GM19328 (cell line): Measurements from ENCODE around the gene SLC36A3.
"Not testable (repeated sequence)": the region's sequence is repeated elsewhere in the genome, so short reads cannot be mapped to it uniquely, and the experiment has no call there.

Source experiments
- ATAC-seq: cut with Tn5 transposase; IDR thresholded peaks from one replicate; pipeline ENCODE4 v1.9.1; 2021; ENCODE audit warnings: mild to moderate bottlenecking, moderate library complexity; ENCODE audit not compliant: unreplicated experiment

SLC36A3 gene

GRCh38 chr5:151264113-151264512 lies 39.5 kb downstream of the SLC36A3 start:
- no peak for ATAC-seq

- no peak for ATAC-seq
Observed at GRCh38 chr5:151262532-151262931, 41.0 kb downstream of the SLC36A3 start.

GRCh38 chr5:151259931-151260330 lies 43.6 kb downstream of the SLC36A3 start:
- ATAC-seq, result no peak

GRCh38 chr5:151258816-151259215 lies 44.8 kb downstream of the SLC36A3 start:
- no peak for ATAC-seq

GRCh38 chr5:151258201-151258611 lies 45.4 kb downstream of the SLC36A3 start:
- no peak for ATAC-seq

- ATAC-seq, result peak; percentile 29
Observed at GRCh38 chr5:151257731-151258181, 45.8 kb downstream of the SLC36A3 start.

GRCh38 chr5:151255621-151256286 lies 47.8 kb downstream of the SLC36A3 start:
- peak; percentile 35 for ATAC-seq

GRCh38 chr5:151254990-151255389 lies 48.6 kb downstream of the SLC36A3 start:
- ATAC-seq, result not testable (repeated sequence)

- no peak for ATAC-seq
Observed at GRCh38 chr5:151254556-151254955, 49.0 kb downstream of the SLC36A3 start.

GRCh38 chr5:151253605-151253950 lies 50.0 kb downstream of the SLC36A3 start:
- no peak for ATAC-seq

GRCh38 chr5:151252762-151253604 lies 50.6 kb downstream of the SLC36A3 start, which contains the start of gene GM2A:
TSS of gene GM2A (plus strand) at chr5:151253185. CDS start at chr5:151253217, 32 bp downstream.
- ATAC-seq, result peak; percentile 79

- ATAC-seq, result no peak
Observed at GRCh38 chr5:151251621-151252020, 51.9 kb downstream of the SLC36A3 start.

- ATAC-seq, result no peak
Observed at GRCh38 chr5:151251001-151251551, 52.5 kb downstream of the SLC36A3 start.

GRCh38 chr5:151250346-151251000 lies 53.1 kb downstream of the SLC36A3 start:
- ATAC-seq, result no peak

- ATAC-seq, result no peak
Observed at GRCh38 chr5:151249281-151249680, 54.3 kb downstream of the SLC36A3 start.

GRCh38 chr5:151248651-151249050 lies 54.9 kb downstream of the SLC36A3 start:
- no peak for ATAC-seq

- ATAC-seq, result no peak
Observed at GRCh38 chr5:151245680-151246219, 57.8 kb downstream of the SLC36A3 start.

- no peak for ATAC-seq
Observed at GRCh38 chr5:151244206-151244605, 59.4 kb downstream of the SLC36A3 start.

GRCh38 chr5:151243564-151243963 lies 60.0 kb downstream of the SLC36A3 start:
- no peak for ATAC-seq

- ATAC-seq, result no peak
Observed at GRCh38 chr5:151243127-151243526, 60.4 kb downstream of the SLC36A3 start.
